ENCODE measurements around the gene SNAP47. TPM values are rescaled to one million over a fixed set of nuclear protein-coding genes. Genes with fewer than 3 reads are reported as not detected.

Gene SNAP47
- total RNA-seq, 2 donors from 2014 or later = 34.0 to 35.3 TPM

DNA sequence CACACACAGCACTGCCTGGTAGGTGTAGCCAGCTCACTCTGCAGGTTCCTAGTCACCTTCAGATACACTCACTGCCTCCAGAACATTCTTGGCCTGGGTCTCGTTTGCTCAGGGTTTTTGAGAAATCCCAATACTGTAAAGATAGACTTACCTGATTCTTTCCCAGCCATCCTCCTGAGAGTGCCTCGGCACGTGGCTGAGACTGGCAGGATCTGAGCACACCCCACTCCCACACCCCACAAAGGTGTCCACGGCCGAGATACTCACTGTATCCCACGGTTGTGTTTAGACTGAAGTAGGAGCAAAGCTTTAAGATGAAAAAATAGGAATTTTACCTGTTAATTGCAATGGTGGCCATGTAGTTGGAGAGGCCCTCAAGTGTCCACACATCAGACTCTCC, 33.4 kb downstream of the SNAP47 start:
- Mint-ChIP-seq H3K36me3 (ENCODE audit: insufficient read depth in 2 of 2) (peaks cover 10% of the 10 kb centered on the region in 2 donors), H3K9me3 (no peaks in the 10 kb centered on the region), H3K27ac (no peak overlapping the region), H3K4me3 (no peak overlapping the region), H3K27me3 (ENCODE audit: low read depth) (no peaks in the 10 kb centered on the region), H3K4me1 (ENCODE audit: low read depth) (peaks cover 55% of the 10 kb centered on the region)
- DNase-seq (no peak), ATAC-seq (replicated peaks in 1 of 2) (no peak)

DNA sequence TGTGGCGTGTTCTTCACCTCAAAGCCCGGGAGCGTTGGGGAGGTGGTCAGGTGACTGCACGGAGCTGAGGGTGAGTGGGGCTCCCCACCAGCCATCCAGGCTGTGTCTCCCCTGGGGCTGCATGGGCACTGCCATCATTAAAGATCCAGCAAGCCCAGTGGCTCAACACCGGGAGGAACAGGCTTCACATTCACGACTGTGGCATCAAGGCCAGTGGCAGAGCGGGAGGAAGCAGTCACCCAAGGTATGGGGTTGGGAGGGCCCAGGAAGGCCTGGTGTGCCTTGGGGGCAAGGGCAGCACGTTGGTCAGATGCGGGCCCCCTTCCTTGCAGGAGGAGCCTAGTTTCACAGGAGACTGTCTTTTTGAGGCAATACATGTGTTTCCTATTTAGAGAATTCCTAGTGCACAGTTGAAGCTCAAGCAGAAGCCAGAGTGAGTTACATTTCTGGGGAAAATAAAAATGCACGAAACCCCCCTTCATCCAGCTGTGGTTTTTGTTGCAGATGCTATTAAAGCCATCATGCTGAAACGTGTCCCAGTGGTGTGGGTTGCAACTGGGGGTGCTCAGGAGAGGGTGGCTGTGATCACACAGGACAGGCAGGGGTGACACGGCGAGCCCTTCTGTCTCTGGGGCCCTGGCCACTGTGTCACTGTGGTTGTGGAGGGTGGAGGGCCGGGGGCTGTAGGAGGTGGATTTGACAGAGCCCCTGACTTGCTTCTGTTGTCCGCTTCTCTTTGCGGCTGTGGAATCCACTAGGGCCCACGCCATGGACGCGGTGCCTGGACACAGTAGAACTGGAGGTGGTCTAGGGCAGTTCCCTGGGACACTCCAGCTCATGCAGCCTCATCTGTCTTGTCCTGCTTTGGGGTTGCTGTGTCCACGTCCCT, 34.1 kb downstream of the SNAP47 start:
- H3K9me3 Mint-ChIP-seq = no peaks in the 10 kb centered on the region
- H3K27me3 Mint-ChIP-seq (ENCODE audit: low read depth) = no peaks in the 10 kb centered on the region
- ATAC-seq (replicated peaks in 1 of 2) (no peak), DNase-seq (no peak)
- H3K4me1 Mint-ChIP-seq (ENCODE audit: low read depth) = peaks cover 55% of the 10 kb centered on the region
- peaks cover 6% of the 10 kb centered on the region in 2 donors for H3K36me3 Mint-ChIP-seq (ENCODE audit: insufficient read depth in 2 of 2)
- H3K4me3 Mint-ChIP-seq = no peak overlapping the region
- H3K27ac Mint-ChIP-seq = no peak overlapping the region

DNA sequence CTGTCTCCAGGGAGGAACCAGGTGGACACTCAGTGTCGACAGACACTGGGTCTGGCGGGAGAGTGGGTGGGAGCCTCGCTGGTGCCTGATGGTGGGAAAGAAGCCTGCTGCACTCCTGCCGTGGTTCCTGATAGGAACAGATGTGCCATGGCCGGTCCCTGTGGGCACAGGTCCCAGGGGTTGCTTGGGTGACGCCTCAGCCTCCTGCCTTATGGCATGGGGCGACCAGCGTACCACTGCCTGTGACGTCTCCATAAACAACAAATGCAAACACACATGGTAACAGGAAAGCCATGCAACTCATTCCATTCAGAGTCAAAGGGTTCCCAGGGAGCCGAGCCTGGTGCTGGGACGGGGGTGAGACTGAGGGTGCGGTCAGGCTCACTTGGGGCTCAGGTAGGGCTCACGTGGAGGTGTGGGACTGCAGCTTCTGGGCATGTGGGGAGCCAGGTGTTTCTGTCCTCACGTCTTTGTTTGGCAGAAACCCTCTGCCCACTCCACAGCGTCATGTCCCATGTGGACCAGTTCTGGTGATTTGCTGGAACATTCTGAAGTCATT, 34.8 kb downstream of the SNAP47 start:
- H3K4me3 Mint-ChIP-seq = no peak overlapping the region
- ATAC-seq (replicated peaks in 1 of 2) (no peak), DNase-seq (no peak)
- H3K9me3 Mint-ChIP-seq = no peaks in the 10 kb centered on the region
- no peaks in the 10 kb centered on the region for H3K27me3 Mint-ChIP-seq (ENCODE audit: low read depth)
- H3K36me3 Mint-ChIP-seq (ENCODE audit: insufficient read depth in 2 of 2) = peaks cover 5 to 6% of the 10 kb centered on the region in 2 donors
- H3K27ac Mint-ChIP-seq = no peak overlapping the region
- H3K4me1 Mint-ChIP-seq (ENCODE audit: low read depth) = peaks cover 50% of the 10 kb centered on the region

DNA sequence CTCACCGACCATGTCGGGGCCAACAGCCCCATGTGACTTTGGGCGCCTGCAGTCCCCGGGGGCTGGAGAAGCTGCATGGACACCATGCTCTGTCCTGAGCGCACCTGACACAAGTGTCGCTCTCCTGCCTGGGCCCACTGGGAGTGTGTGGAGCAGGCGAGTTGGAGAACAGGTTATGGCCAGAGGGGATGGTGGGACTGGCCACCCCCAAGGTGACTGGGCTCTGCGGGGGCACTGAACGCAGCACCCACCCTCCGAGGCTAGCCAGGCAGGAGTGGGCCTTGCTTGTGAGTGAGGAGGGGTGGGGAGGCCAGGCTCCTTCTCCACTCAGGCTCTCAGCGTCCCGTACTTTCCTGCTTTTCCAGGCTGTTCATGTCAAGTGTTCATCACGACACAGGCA, 35.6 kb downstream of the SNAP47 start:
- DNase-seq (no peak), ATAC-seq (replicated peaks in 1 of 2) (no peak)
- H3K4me1 Mint-ChIP-seq (ENCODE audit: low read depth) = peaks cover 42% of the 10 kb centered on the region
- no peak overlapping the region for H3K27ac Mint-ChIP-seq
- no peaks in the 10 kb centered on the region for H3K9me3 Mint-ChIP-seq
- H3K36me3 Mint-ChIP-seq (ENCODE audit: insufficient read depth in 2 of 2) = peaks cover 5 to 6% of the 10 kb centered on the region in 2 donors
- H3K27me3 Mint-ChIP-seq (ENCODE audit: low read depth) = no peaks in the 10 kb centered on the region
- no peak overlapping the region for H3K4me3 Mint-ChIP-seq

DNA sequence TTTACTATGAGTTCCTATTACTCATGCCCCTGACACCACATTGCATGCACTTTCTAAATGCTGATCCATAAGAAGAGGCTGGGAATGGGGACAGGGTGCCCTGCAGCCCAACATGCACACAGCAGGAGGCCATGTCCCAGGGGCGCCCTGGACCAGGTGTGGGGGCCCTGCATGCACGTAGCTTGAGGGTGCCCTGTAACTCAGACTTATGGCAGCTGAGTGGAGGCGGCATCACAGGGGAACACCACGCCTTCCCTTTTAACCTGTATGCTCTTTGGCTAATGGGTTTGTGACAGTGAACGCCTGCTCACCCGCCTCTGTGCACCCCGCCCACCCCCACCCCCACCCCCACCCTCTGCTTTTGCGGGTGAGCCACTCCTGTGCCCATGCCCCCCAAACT, 36.1 kb downstream of the SNAP47 start:
- no peaks in the 10 kb centered on the region for H3K9me3 Mint-ChIP-seq
- ATAC-seq (replicated peaks in 1 of 2) (no peak), DNase-seq (no peak)
- H3K27ac Mint-ChIP-seq = no peak overlapping the region
- no peak overlapping the region for H3K4me3 Mint-ChIP-seq
- H3K36me3 Mint-ChIP-seq (ENCODE audit: insufficient read depth in 2 of 2) = peaks cover 5 to 6% of the 10 kb centered on the region in 2 donors
- peaks cover 37% of the 10 kb centered on the region for H3K4me1 Mint-ChIP-seq (ENCODE audit: low read depth)
- no peaks in the 10 kb centered on the region for H3K27me3 Mint-ChIP-seq (ENCODE audit: low read depth)

DNA sequence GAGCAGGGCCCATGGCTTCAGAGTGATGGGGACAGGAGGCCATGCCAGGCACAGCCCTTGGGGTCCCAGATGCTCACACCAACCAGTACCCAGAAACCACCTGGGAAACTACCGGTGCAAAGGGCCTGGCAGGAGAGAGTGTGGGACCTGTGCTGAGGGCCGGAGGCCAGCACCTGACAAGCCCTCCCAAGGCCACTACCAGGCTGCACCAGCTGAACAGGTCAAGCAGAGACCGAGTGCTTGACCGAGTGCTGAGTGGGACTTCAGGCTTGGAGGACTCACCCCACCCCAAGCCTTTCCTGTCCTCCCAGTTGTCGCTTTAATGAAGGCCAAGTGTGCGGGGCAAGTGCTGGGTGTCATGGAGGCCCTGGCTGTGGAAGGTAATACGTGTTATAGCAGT, 36.5 kb downstream of the SNAP47 start:
- no peak for ATAC-seq (replicated peaks in 1 of 2)
- Mint-ChIP-seq H3K27ac (no peak overlapping the region), H3K4me3 (no peak overlapping the region), H3K9me3 (no peaks in the 10 kb centered on the region), H3K36me3 (ENCODE audit: insufficient read depth in 2 of 2) (peaks cover 5 to 6% of the 10 kb centered on the region in 2 donors), H3K27me3 (ENCODE audit: low read depth) (no peaks in the 10 kb centered on the region), H3K4me1 (ENCODE audit: low read depth) (peaks cover 33% of the 10 kb centered on the region)
- DNase-seq = no peak

DNA sequence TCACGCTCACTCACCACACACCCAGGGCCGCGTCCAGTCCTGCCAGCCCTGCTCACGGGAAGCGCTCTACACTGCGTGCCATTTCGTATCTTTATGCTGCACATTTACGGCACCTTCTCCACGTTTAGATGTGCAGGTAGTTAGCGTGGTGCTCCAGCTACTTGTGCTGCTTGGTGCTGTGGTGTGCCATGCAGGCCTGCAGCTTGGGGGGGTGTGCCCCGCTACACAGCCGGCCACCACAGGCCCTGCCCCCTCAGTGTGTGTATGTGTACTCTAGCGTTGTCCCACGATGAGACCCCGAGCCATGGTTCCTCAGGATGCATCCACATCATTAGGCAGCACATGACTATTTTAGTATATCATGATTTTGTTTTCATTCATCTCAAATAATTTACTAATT, 38.3 kb downstream of the SNAP47 start:
- Mint-ChIP-seq H3K27me3 (ENCODE audit: low read depth) (no peaks in the 10 kb centered on the region), H3K9me3 (no peaks in the 10 kb centered on the region), H3K27ac (no peak overlapping the region), H3K4me3 (no peak overlapping the region), H3K4me1 (ENCODE audit: low read depth) (peaks cover 19% of the 10 kb centered on the region), H3K36me3 (ENCODE audit: insufficient read depth in 2 of 2) (peaks cover 2 to 3% of the 10 kb centered on the region in 2 donors)
- DNase-seq (no peak), ATAC-seq (replicated peaks in 1 of 2) (no peak)

DNA sequence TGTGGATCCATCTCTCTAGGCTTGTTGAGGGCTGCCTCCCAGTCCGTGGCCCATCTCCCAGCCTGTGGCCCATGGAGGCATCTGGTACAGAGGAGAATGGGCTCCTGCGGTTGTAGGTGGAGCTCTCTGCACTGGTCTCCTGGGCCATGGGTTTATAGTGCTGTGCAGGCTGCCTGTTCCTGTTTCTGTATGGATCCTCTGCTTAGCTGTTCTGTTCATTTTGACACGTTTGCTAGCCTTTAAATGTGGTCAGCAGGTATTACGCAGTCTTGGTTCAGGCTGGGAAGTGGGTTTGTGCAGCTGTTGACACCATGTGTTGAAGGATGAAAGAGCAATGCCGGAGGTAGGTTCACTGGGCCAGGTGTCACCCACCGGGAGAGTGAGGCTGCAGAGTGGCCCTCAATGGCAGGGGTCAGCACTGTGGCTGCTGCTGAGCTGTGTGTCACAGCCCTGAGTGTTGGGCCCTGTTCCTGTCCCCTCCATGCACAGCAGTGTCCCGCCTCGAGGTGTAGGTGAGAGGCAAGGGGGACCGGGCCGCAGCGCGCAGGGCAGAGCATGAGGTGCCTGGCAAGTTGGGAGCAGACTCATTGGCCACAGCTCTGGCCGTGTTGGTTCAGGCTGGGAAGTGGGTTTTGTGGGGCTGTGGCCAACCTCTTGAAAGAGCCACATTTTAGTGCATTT, 39.0 kb downstream of the SNAP47 start:
- peak; percentile 36 to 40 for DNase-seq
- peak; percentile 86 to 88 for ATAC-seq (replicated peaks in 1 of 2)
- H3K27me3 Mint-ChIP-seq (ENCODE audit: low read depth) = no peaks in the 10 kb centered on the region
- peaks cover 19% of the 10 kb centered on the region for H3K4me1 Mint-ChIP-seq (ENCODE audit: low read depth)
- peak overlapping the region; percentile 37 to 56 for H3K4me3 Mint-ChIP-seq
- H3K36me3 Mint-ChIP-seq (ENCODE audit: insufficient read depth in 2 of 2) = peaks cover 0 to 2% of the 10 kb centered on the region in 2 donors
- no peak overlapping the region for H3K27ac Mint-ChIP-seq
- H3K9me3 Mint-ChIP-seq = no peaks in the 10 kb centered on the region

DNA sequence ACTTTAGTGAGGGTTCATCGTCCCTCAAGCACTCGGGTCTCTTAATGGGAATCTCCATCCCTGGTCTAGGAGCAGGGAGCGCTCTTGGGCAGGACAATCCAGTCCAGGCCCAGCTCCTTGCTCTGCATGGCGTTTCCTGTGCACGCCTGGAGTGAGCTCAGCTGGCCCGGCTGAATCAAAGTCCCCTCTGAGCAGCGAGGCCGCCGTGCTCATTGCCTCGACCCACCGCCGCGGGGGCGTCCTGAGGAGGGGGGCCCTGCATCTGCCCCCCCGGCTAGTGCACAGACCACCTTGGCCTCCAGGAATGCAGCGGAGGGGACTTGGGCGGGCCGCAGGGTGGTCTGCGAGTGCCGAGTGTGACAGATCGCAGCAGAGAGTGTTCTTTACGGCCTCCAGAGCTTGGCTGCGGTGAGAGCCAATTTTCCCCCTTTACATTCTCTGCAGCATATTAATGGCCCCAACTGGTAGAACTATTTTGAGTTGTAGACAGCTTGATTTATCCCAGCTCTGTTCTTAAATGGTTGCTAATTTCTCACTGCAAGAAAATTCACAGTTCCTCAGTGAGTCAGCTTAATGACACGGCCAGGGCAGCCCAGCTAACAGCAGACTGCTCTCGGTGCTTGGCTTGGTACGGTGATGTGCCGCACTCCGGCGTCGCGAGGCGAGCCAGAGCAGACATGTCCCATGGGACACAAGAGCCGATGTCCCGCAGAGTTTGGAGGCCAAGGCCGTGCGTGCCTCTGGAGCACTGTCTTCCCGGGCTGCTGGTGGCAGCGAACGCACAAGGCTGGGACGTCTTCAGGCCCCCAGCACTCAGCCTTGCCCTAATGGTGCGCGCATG, 39.8 kb downstream of the SNAP47 start:
- Mint-ChIP-seq H3K4me3 (no peak overlapping the region), H3K27ac (no peak overlapping the region), H3K27me3 (ENCODE audit: low read depth) (no peaks in the 10 kb centered on the region), H3K9me3 (no peaks in the 10 kb centered on the region), H3K36me3 (ENCODE audit: insufficient read depth in 2 of 2) (peaks cover 0 to 2% of the 10 kb centered on the region in 2 donors), H3K4me1 (ENCODE audit: low read depth) (peaks cover 19% of the 10 kb centered on the region)
- DNase-seq (no peak), ATAC-seq (replicated peaks in 1 of 2) (no peak)

DNA sequence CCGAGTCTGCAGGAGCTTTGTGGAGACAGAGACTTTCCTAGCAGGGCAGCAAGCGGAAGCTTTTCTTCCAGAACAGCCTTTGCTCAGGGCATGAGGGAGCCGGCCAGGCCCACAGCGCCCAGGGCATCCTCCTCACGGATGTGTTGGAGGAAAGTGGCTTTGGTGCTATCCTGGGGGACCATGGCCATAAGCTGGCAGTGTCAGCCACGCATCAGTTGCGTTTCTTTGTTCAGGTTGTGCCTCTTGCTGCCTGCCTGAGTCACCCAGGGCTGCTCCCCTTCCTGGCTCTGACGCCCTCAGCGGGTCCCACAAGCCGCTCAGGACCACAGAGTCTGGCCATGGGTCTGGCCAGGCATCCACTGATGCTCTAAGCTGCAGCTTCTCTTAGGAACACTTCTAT, 40.6 kb downstream of the SNAP47 start:
- Mint-ChIP-seq H3K9me3 (no peaks in the 10 kb centered on the region), H3K4me1 (ENCODE audit: low read depth) (peaks cover 19% of the 10 kb centered on the region), H3K27me3 (ENCODE audit: low read depth) (no peaks in the 10 kb centered on the region), H3K36me3 (ENCODE audit: insufficient read depth in 2 of 2) (no peaks in the 10 kb centered on the region), H3K27ac (no peak overlapping the region), H3K4me3 (no peak overlapping the region)
- no peak for ATAC-seq (replicated peaks in 1 of 2)
- no peak for DNase-seq

DNA sequence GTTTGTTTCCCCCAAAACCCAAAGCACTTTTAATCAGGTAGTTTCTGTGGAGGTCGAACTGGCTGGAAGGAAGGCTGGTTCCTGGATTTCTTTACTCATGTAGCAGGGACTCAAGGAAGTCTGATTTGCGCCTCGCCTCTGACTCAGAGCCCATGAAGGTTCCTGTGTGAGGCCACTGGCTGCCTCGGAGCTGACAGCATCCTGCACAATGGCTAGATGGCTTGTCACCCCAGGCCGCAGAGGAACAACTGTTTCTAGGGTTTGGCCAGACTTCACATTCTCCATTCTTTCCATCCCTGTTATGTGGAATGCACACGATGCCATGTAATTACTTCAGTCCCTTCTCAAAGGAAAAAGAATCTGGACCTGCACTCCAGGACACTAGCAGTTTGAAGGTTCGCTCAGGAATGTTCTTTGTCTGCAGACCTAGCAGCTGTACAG, 41.1 kb downstream of the SNAP47 start:
- DNase-seq (no peak), ATAC-seq (replicated peaks in 1 of 2) (no peak)
- no peak overlapping the region for H3K27ac Mint-ChIP-seq
- peaks cover 19% of the 10 kb centered on the region for H3K4me1 Mint-ChIP-seq (ENCODE audit: low read depth)
- H3K36me3 Mint-ChIP-seq (ENCODE audit: insufficient read depth in 2 of 2) = no peaks in the 10 kb centered on the region
- H3K9me3 Mint-ChIP-seq = no peaks in the 10 kb centered on the region
- no peaks in the 10 kb centered on the region for H3K27me3 Mint-ChIP-seq (ENCODE audit: low read depth)
- no peak overlapping the region for H3K4me3 Mint-ChIP-seq

DNA sequence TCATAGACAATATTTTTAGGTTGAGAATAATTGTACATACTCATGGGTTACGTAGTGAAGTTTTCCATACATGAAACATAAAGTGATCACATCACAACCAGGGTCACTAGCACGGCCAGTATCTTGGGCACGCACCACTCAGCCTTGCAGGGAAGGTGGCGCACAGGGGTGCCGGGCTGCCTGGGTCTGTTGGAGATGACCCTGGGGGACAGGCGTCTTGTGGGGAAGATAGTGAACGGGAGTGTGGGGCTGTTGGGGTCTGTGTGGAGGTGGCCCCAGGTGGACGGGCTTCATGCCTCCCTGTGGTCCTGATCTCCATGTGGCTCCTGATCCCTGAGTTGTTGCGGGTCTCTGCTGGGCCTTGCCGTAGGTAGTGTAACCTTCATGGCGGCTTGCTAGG, 41.9 kb downstream of the SNAP47 start:
- no peak overlapping the region for H3K27ac Mint-ChIP-seq
- no peak for DNase-seq
- no peak overlapping the region for H3K4me3 Mint-ChIP-seq
- no peaks in the 10 kb centered on the region for H3K27me3 Mint-ChIP-seq (ENCODE audit: low read depth)
- no peak for ATAC-seq (replicated peaks in 1 of 2)
- no peaks in the 10 kb centered on the region for H3K9me3 Mint-ChIP-seq
- peaks cover 19% of the 10 kb centered on the region for H3K4me1 Mint-ChIP-seq (ENCODE audit: low read depth)
- H3K36me3 Mint-ChIP-seq (ENCODE audit: insufficient read depth in 2 of 2) = peaks cover 0 to 1% of the 10 kb centered on the region in 2 donors

All from activated T-cell treated with anti-CD3 and anti-CD28 coated beads, Interleukin-2, amount 50 U/mL, for 72 hours (primary cell).